HepG2 (cell line): ENCODE measurements around the gene PIP5K1C. TPM values are rescaled to one million over a fixed set of nuclear protein-coding genes. Genes with fewer than 3 reads are reported as not detected.

Source experiments
- ATAC-seq: fragments of 200-7000 bp; cut with Tn5 transposase; 3 replicates; pipeline ENCODE4 v1.9.1; 2020; ENCODE audit warnings: mild to moderate bottlenecking, moderate library complexity
- BruUV-seq: library from RNA; stranded (reverse); fragments of 400-500 nt; replicated peaks from 2 replicates; lab custom pipeline; 2021; lab: Mats Ljungman, UMichigan
- CTCF ChIA-PET: fragments of 300-600 bp; formaldehyde crosslinking; extraction: SDS; loops from one replicate; lab custom pipeline; 2021; ENCODE audit warnings: low total read pairs, inconsistent platforms, low intra/inter-chr PET ratio; lab: Yijun Ruan, JAX
- POLR2A ChIA-PET: fragments of 350-600 bp; sonication (Branson Sonifier 250); formaldehyde crosslinking; loops from one replicate; lab custom pipeline; 2020; ENCODE audit warnings: antibody characterized with exemption, inconsistent platforms; lab: Yijun Ruan, JAX
- DNase-seq: peaks from one replicate; pipeline ENCODE4 v3.0.0-alpha.2; 2015; ENCODE audit warnings: low spot score
- FAIRE-seq: peaks from 3 replicates; lab custom pipeline; 2011; peaks lifted over from hg19 to GRCh38; lab: Jason Lieb, UNC
- H2AFZ ChIP-seq: one replicate; pipeline ENCODE4 v1.6.1; 2011; ENCODE audit warnings: low read length, inconsistent platforms
- H3K27ac ChIP-seq: fragments of 300-600 bp; 3 replicates; pipeline ENCODE4 v1.8.0; 2011; ENCODE audit warnings: mixed run types, mild to moderate bottlenecking, mixed read lengths, low read length, inconsistent platforms; ENCODE audit not compliant: insufficient read depth; ENCODE audit errors: extremely low read length
- H3K27me3 ChIP-seq, 2 experiments: fragments of 200-600 bp in 1 of 2; 2 replicates in 1 of 2; 3 replicates in 1 of 2; pipeline versions ENCODE4 v1.6.0 to v1.8.0; 2011; ENCODE audit warnings: low read length in 2 of 2, mild to moderate bottlenecking in 2 of 2, moderate library complexity in 2 of 2, inconsistent platforms in 1 of 2; ENCODE audit not compliant: insufficient read depth in 2 of 2, control insufficient read depth in 1 of 2
- H3K36me3 ChIP-seq, 2 experiments: fragments of 200-600 bp in 1 of 2; replicated peaks in 1 of 2; 2 replicates in 1 of 2; 3 replicates in 1 of 2; pipeline versions ENCODE4 v1.5.1 to v1.8.0; 2011; ENCODE audit warnings: low read length in 2 of 2, inconsistent platforms in 1 of 2; ENCODE audit not compliant: insufficient read depth in 2 of 2, control insufficient read depth in 1 of 2
- H3K4me1 ChIP-seq: 2 replicates; pipeline ENCODE4 v1.5.1; 2012; ENCODE audit warnings: low read length, inconsistent platforms; ENCODE audit not compliant: insufficient read depth
- H3K4me2 ChIP-seq: 2 replicates; pipeline ENCODE4 v1.6.0; 2011; ENCODE audit warnings: low read depth, low read length, inconsistent platforms
- H3K4me3 ChIP-seq, 3 experiments: fragments of 200-600 bp in 1 of 3; sonication (generic), shearing (Covaris generic) in 1 of 3; replicated peaks in 1 of 3; 2 replicates each; pipeline ENCODE4 v1.5.1; 2011 to 2016; ENCODE audit warnings: low read length in 3 of 3, inconsistent platforms in 2 of 3, low read depth in 2 of 3, mild to moderate bottlenecking in 2 of 3, control low read depth in 1 of 3, mixed read lengths in 1 of 3; ENCODE audit not compliant: insufficient read depth in 1 of 3
- H3K79me2 ChIP-seq: one replicate; pipeline ENCODE4 v1.6.1; 2011; ENCODE audit warnings: low read length, inconsistent platforms; ENCODE audit not compliant: insufficient read depth
- H3K9ac ChIP-seq: 2 replicates; pipeline ENCODE4 v1.6.0; 2011; ENCODE audit warnings: mild to moderate bottlenecking, low read depth, low read length, inconsistent platforms; ENCODE audit not compliant: insufficient read depth
- H3K9me3 ChIP-seq: 2 replicates; pipeline ENCODE4 v1.5.1; 2012; ENCODE audit warnings: mild to moderate bottlenecking, low read length
- H4K20me1 ChIP-seq: 2 replicates; pipeline ENCODE4 v1.6.0; 2011; ENCODE audit warnings: inconsistent platforms, mild to moderate bottlenecking, low read length, moderate library complexity; ENCODE audit not compliant: insufficient read depth
- CTCF ChIP-seq: sonication (generic); formaldehyde crosslinking; IDR thresholded peaks from 2 replicates; pipeline ENCODE4 v1.5.0; 2020; ENCODE audit warnings: mild to moderate bottlenecking, missing genetic modification reagents, moderate library complexity
- RAD21 ChIP-seq: fragments of 450-650 bp; formaldehyde crosslinking; IDR thresholded peaks from 2 replicates; pipeline ENCODE4 v1.5.0; 2020; ENCODE audit warnings: mild to moderate bottlenecking
- STAG1 ChIP-seq: sonication (generic); formaldehyde crosslinking; IDR thresholded peaks from 2 replicates; pipeline ENCODE4 v1.4.0; 2020; ENCODE audit warnings: missing genetic modification reagents
- ZBTB38 ChIP-seq: sonication (generic); formaldehyde crosslinking; IDR thresholded peaks from 2 replicates; pipeline ENCODE4 v1.5.1; 2020; ENCODE audit warnings: mild to moderate bottlenecking, missing genetic modification reagents
- WGBS: methylation state at CpG from one replicate; pipeline ENCODE4 v1.1.6; 2017; ENCODE audit warnings: low lambda C conversion rate; 5-methylcytosine and 5-hydroxymethylcytosine counted together
- in situ Hi-C: cut with HindIII; loops from 2 replicates; pipeline ENCODE4 v1.10.0; 2017; ENCODE audit warnings: low pct_unique_long_range_greater_than_20kb; ENCODE audit not compliant: extremely low pct_ligation_motif_present
- intact Hi-C: fragments of 100-400 bp; cut with micrococcal nuclease; formaldehyde crosslinking; loops from one replicate; pipeline ENCODE4 v1.10.0; 2022; ENCODE audit not compliant: unreplicated experiment
- polyA plus RNA-seq, 8 experiments: library from polyadenylated mRNA; depleted of rRNA in 3 of 8; stranded (reverse) in 7 of 8; unstranded in 1 of 8; fragments of >200 nt; fragmentation: Illumina TruSeq in 4 of 8; extraction: Trizol in 4 of 8; gene quantifications; 2 replicates each; pipeline versions ENCODE4 v1.2.1 to v1.2.3, GENCODE V29; 2011 to 2016; ENCODE audit warnings: low read depth in 4 of 8, missing spikeins in 1 of 8, mixed read lengths in 1 of 8; ENCODE audit not compliant: insufficient read depth in 1 of 8
- total RNA-seq, 5 experiments: library from RNA; depleted of rRNA; stranded (reverse); fragments of >200 nt; fragmentation: Illumina TruSeq; extraction: Trizol; gene quantifications; 2 replicates each; pipeline ENCODE4 v1.2.3, GENCODE V29; 2016; ENCODE audit warnings: low read depth in 1 of 5
- TF ChIP-seq, protein P1 (sequence below): sonication (generic); formaldehyde crosslinking; IDR thresholded peaks from 2 replicates; pipeline ENCODE4 v1.8.0; 2023; ENCODE audit warnings: mild to moderate bottlenecking, missing genetic modification reagents

The PIP5K1C gene
- total and polyA plus RNA-seq, 2 of the 13 experiments (the other 11 are each of a cell fraction or from before 2014, with no cell fraction given) = 3.6 to 4.3 TPM

- 40% methylated on average over 3 of the region's 16 CpGs for WGBS
- intact Hi-C loops = no loop called here
- ChIA-PET CTCF (interaction anchor here (1.4 kb wide), 1 partner anchor 41 kb away, joined by 5 read pairs; no protein-coding TSS in a partner anchor), POLR2A (no interaction called here)
- Histone ChIP-seq H3K4me1 (no peaks in the 10 kb centered on the region), H3K27me3 (peaks cover 2 to 23% of the 10 kb centered on the region in 2 experiments; a peak in 4 of 5 replicates), H3K27ac (no peak overlapping the region), H3K36me3 (no peaks in the 10 kb centered on the region), H2AFZ (no peak overlapping the region), H3K9ac (no peak overlapping the region), H3K79me2 (no peaks in the 10 kb centered on the region), H4K20me1 (no peaks in the 10 kb centered on the region), H3K9me3 (no peaks in the 10 kb centered on the region), H3K4me3 (peak overlapping the region in 1 of 3 experiments; percentile 45; a peak in 1 of 6 replicates), H3K4me2 (peak overlapping the region; percentile 51; the same call in 1 of the 2 replicates)
- DNase-seq = no peak
- BruUV-seq = no TSS peak
- peak; percentile 59 for TF ChIP-seq CTCF (CRISPR knock-in tag)
- no peak for TF ChIP-seq ZBTB38 (CRISPR knock-in tag)
- TF ChIP-seq, protein P1, sequence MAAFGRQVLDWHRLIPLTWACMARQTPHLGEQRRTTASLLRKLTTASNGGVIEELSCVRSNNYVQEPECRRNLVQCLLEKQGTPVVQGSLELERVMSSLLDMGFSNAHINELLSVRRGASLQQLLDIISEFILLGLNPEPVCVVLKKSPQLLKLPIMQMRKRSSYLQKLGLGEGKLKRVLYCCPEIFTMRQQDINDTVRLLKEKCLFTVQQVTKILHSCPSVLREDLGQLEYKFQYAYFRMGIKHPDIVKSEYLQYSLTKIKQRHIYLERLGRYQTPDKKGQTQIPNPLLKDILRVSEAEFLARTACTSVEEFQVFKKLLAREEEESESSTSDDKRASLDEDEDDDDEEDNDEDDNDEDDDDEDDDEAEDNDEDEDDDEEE = 0 out of 2 replicates have a peak, but pooled peaks have one; percentile 40
- peak; percentile 14; the same call in 1 of the 2 replicates for TF ChIP-seq RAD21 (CRISPR knock-in tag)
- peak; percentile 34 for TF ChIP-seq STAG1
- in situ Hi-C loops = no loop called here
- no peak for FAIRE-seq
- ATAC-seq = no peak; the same call in 2 of the 3 replicates
Observed at GRCh38 chr19:3586127-3586626, 114.1 kb downstream of the PIP5K1C start.
